Colonic mucosa (tissue), 4 donors: Measurements from ENCODE around the gene FILIP1. TPM values are rescaled to one million over a fixed set of nuclear protein-coding genes. Genes with fewer than 3 reads are reported as not detected.
"Not testable (repeated sequence)": the region's sequence is repeated elsewhere in the genome, so short reads cannot be mapped to it uniquely, and the experiment has no call there.

Source experiments
- DNase-seq: peaks from one replicate; pipeline ENCODE4 v3.0.0-alpha.2; 2020
- H3K27ac ChIP-seq: fragments of 200-600 bp; one replicate; pipeline ENCODE4 v1.8.0; 2021
- H3K27me3 ChIP-seq: fragments of 200-600 bp; one replicate; pipeline ENCODE4 v1.8.0; 2021
- H3K36me3 ChIP-seq: fragments of 200-600 bp; one replicate; pipeline ENCODE4 v1.8.0; 2021
- H3K4me1 ChIP-seq: fragments of 200-600 bp; one replicate; pipeline ENCODE4 v1.8.0; 2021; ENCODE audit warnings: mild to moderate bottlenecking
- H3K4me3 ChIP-seq: fragments of 200-600 bp; one replicate; pipeline ENCODE4 v1.8.0; 2021
- H3K9ac ChIP-seq, 2 donors: one replicate each; pipeline ENCODE4 v1.7.0; 2013; ENCODE audit warnings: control low read depth in 2 of 2, low read depth in 2 of 2, low read length in 2 of 2
- H3K9me3 ChIP-seq: fragments of 200-600 bp; one replicate; pipeline ENCODE4 v1.8.0; 2021
- CTCF ChIP-seq: fragments of 200-600 bp; IDR thresholded peaks from one replicate; pipeline ENCODE4 v1.8.0; 2022; ENCODE audit warnings: antibody characterized with exemption, mild to moderate bottlenecking
- intact Hi-C: fragments of 100-400 bp; cut with DNase I; formaldehyde crosslinking; loops from one replicate; pipeline ENCODE4 v1.14.1; 2022
- total RNA-seq, 2 donors: library from RNA; stranded (reverse); fragmentation: NEBNext Ultra II Directional in 1 of 2; extraction: Animal tissue kit (Norgen Biotek cat#: 25700) in 1 of 2; gene quantifications; one replicate each; pipeline ENCODE4 v1.2.1, GENCODE V29; 2021
- donor health status: healthy.
- donor health status: DM: no; HTN: no; CAD: no.
- donor health status: DM: no; HTN: no; CAD: no.

Gene FILIP1
- total RNA-seq, 2 donors from 2014 or later = 0.57 to 6.5 TPM

- TF ChIP-seq CTCF = no peak
- H3K9ac ChIP-seq = no peak overlapping the region
- intact Hi-C loops = no loop called here
- no peak overlapping the region for H3K4me3 ChIP-seq
- no peaks in the 10 kb centered on the region for H3K36me3 ChIP-seq
- no peaks in the 10 kb centered on the region for H3K27me3 ChIP-seq
- H3K27ac ChIP-seq = no peak overlapping the region
- no peak for DNase-seq
- H3K9me3 ChIP-seq = no peaks in the 10 kb centered on the region
- no peaks in the 10 kb centered on the region for H3K4me1 ChIP-seq
Observed at GRCh38 chr6:75414445-75415021, 79.1 kb downstream of the FILIP1 start.

GRCh38 chr6:75412969-75413662, 80.5 kb downstream of the FILIP1 start:
- no peak overlapping the region for H3K27ac ChIP-seq
- TF ChIP-seq CTCF = no peak
- no peaks in the 10 kb centered on the region for H3K9me3 ChIP-seq
- H3K4me1 ChIP-seq = no peaks in the 10 kb centered on the region
- intact Hi-C loops = no loop called here
- H3K27me3 ChIP-seq = no peaks in the 10 kb centered on the region
- DNase-seq = no peak
- H3K9ac ChIP-seq = no peak overlapping the region
- no peaks in the 10 kb centered on the region for H3K36me3 ChIP-seq
- no peak overlapping the region for H3K4me3 ChIP-seq

GRCh38 chr6:75410564-75410963, 83.0 kb downstream of the FILIP1 start:
- H3K9ac ChIP-seq, H3K27ac ChIP-seq, H3K9me3 ChIP-seq, H3K36me3 ChIP-seq, H3K4me3 ChIP-seq, H3K27me3 ChIP-seq, DNase-seq, intact Hi-C loops, H3K4me1 ChIP-seq: not testable (repeated sequence)

GRCh38 chr6:75409928-75410327, 83.7 kb downstream of the FILIP1 start:
- Histone ChIP-seq H3K36me3 (no peaks in the 10 kb centered on the region), H3K9me3 (no peaks in the 10 kb centered on the region), H3K9ac (no peak overlapping the region), H3K27ac (no peak overlapping the region), H3K27me3 (no peaks in the 10 kb centered on the region), H3K4me3 (no peak overlapping the region), H3K4me1 (no peaks in the 10 kb centered on the region)
- no peak for DNase-seq
- intact Hi-C loops = no loop called here
- TF ChIP-seq CTCF = no peak

GRCh38 chr6:75409286-75409685, 84.3 kb downstream of the FILIP1 start:
- no peak overlapping the region for H3K9ac ChIP-seq
- H3K9me3 ChIP-seq = no peaks in the 10 kb centered on the region
- H3K27me3 ChIP-seq = no peaks in the 10 kb centered on the region
- no peak overlapping the region for H3K4me3 ChIP-seq
- H3K27ac ChIP-seq = no peak overlapping the region
- TF ChIP-seq CTCF = no peak
- no peaks in the 10 kb centered on the region for H3K4me1 ChIP-seq
- intact Hi-C loops = no loop called here
- DNase-seq = no peak
- H3K36me3 ChIP-seq = no peaks in the 10 kb centered on the region

- intact Hi-C loops = no loop called here
- no peak overlapping the region for H3K4me3 ChIP-seq
- no peaks in the 10 kb centered on the region for H3K27me3 ChIP-seq
- TF ChIP-seq CTCF = no peak
- H3K9ac ChIP-seq = no peak overlapping the region
- H3K27ac ChIP-seq = no peak overlapping the region
- H3K4me1 ChIP-seq = no peaks in the 10 kb centered on the region
- no peak for DNase-seq
- no peaks in the 10 kb centered on the region for H3K36me3 ChIP-seq
- no peaks in the 10 kb centered on the region for H3K9me3 ChIP-seq
Observed at GRCh38 chr6:75403563-75404080, 90.0 kb downstream of the FILIP1 start.
